Trophoblast cell (in vitro differentiated cells and primary cell): ENCODE measurements around the gene CSH1.

Experiments
- DNase-seq, 2 donors: peaks; one replicate each; pipeline ENCODE4 v3.0.0-alpha.2; 2016
- H2AFZ ChIP-seq: 2 replicates; pipeline ENCODE4 v1.6.1; 2013; ENCODE audit warnings: low read length, moderate library complexity, mild to moderate bottlenecking; ENCODE audit not compliant: insufficient read depth, poor library complexity
- H2AK5ac ChIP-seq: 2 replicates; pipeline ENCODE4 v1.6.1; 2013; ENCODE audit warnings: mild to moderate bottlenecking, low read length
- H2BK120ac ChIP-seq: 2 replicates; pipeline ENCODE4 v1.6.1; 2013; ENCODE audit warnings: low read length, mild to moderate bottlenecking, moderate library complexity; ENCODE audit not compliant: insufficient read depth, poor library complexity
- H2BK12ac ChIP-seq: 2 replicates; pipeline ENCODE4 v1.6.1; 2013; ENCODE audit warnings: mild to moderate bottlenecking, low read length, moderate library complexity
- H2BK5ac ChIP-seq: 2 replicates; pipeline ENCODE4 v1.6.1; 2013; ENCODE audit warnings: low read length, low read depth, moderate library complexity, mild to moderate bottlenecking; ENCODE audit not compliant: poor library complexity
- H3K14ac ChIP-seq: 2 replicates; pipeline ENCODE4 v1.6.1; 2013; ENCODE audit warnings: mild to moderate bottlenecking, low read length
- H3K18ac ChIP-seq: 2 replicates; pipeline ENCODE4 v1.6.1; 2013; ENCODE audit warnings: mild to moderate bottlenecking, low read length
- H3K23ac ChIP-seq: 2 replicates; pipeline ENCODE4 v1.6.1; 2013; ENCODE audit warnings: low read length
- H3K27ac ChIP-seq: 2 replicates; pipeline ENCODE4 v1.5.1; 2013; ENCODE audit warnings: low read depth, mild to moderate bottlenecking, inconsistent platforms, low read length, moderate library complexity
- H3K27me3 ChIP-seq: 2 replicates; pipeline ENCODE4 v1.6.1; 2013; ENCODE audit warnings: inconsistent platforms, mild to moderate bottlenecking, low read length, moderate library complexity; ENCODE audit not compliant: insufficient read depth
- H3K36me3 ChIP-seq, 2 experiments: 1 replicate in 1 of 2; 2 replicates in 1 of 2; pipeline ENCODE4 v1.6.1; 2013; ENCODE audit warnings: low read length in 2 of 2, mild to moderate bottlenecking in 2 of 2, moderate library complexity in 1 of 2; ENCODE audit not compliant: insufficient read depth in 2 of 2, control insufficient read depth in 1 of 2
- H3K4ac ChIP-seq: 2 replicates; pipeline ENCODE4 v1.6.1; 2013; ENCODE audit warnings: low read depth, mild to moderate bottlenecking, low read length, moderate library complexity
- H3K4me1 ChIP-seq, 2 experiments: 1 replicate in 1 of 2; 2 replicates in 1 of 2; pipeline ENCODE4 v1.6.1; 2013; ENCODE audit warnings: low read length in 2 of 2, mild to moderate bottlenecking in 2 of 2, moderate library complexity in 1 of 2; ENCODE audit not compliant: insufficient read depth in 2 of 2, control insufficient read depth in 1 of 2
- H3K4me2 ChIP-seq: 2 replicates; pipeline ENCODE4 v1.6.1; 2013; ENCODE audit warnings: inconsistent platforms, mild to moderate bottlenecking, low read length, moderate library complexity
- H3K4me3 ChIP-seq: 2 replicates; pipeline ENCODE4 v1.5.1; 2013; ENCODE audit warnings: mild to moderate bottlenecking, low read depth, low read length, inconsistent platforms
- H3K79me1 ChIP-seq: one replicate; pipeline ENCODE4 v1.6.1; 2013; ENCODE audit warnings: low read length
- H3K79me2 ChIP-seq: 2 replicates; pipeline ENCODE4 v1.6.1; 2013; ENCODE audit warnings: low read length, mild to moderate bottlenecking; ENCODE audit not compliant: control insufficient read depth, insufficient read depth, poor library complexity
- H3K9ac ChIP-seq: 2 replicates; pipeline ENCODE4 v1.6.1; 2013; ENCODE audit warnings: mild to moderate bottlenecking, low read length
- H3K9me3 ChIP-seq: 2 replicates; pipeline ENCODE4 v1.6.1; 2013; ENCODE audit warnings: low read depth, mild to moderate bottlenecking, control low read depth, inconsistent platforms, low read length; ENCODE audit not compliant: insufficient read depth
- H4K12ac ChIP-seq: 2 replicates; pipeline ENCODE4 v1.6.1; 2013; ENCODE audit warnings: low read depth, mild to moderate bottlenecking, low read length, moderate library complexity
- H4K8ac ChIP-seq: 2 replicates; pipeline ENCODE4 v1.6.1; 2013; ENCODE audit warnings: low read depth, mild to moderate bottlenecking, low read length, moderate library complexity
- H4K91ac ChIP-seq: one replicate; pipeline ENCODE4 v1.6.1; 2013; ENCODE audit warnings: low read depth, mild to moderate bottlenecking, low read length, moderate library complexity
- WGBS: extraction: QIAGEN DNeasy Blood & Tissue Kit; methylation state at CpG from one replicate; pipeline ENCODE4 v1.1.7; 2013; ENCODE audit warnings: missing lambda C conversion rate; ENCODE audit not compliant: insufficient read length, insufficient coverage; ENCODE audit errors: extremely low coverage; 5-methylcytosine and 5-hydroxymethylcytosine counted together

The CSH1 gene

GRCh38 chr17:63930951-63931575 lies 34.7 kb upstream of the CSH1 start:
- H4K8ac ChIP-seq: no peak overlapping the region
- no peak overlapping the region for H3K4me2 ChIP-seq
- DNase-seq: no peak
- no peak overlapping the region for H4K12ac ChIP-seq
- no peaks in the 10 kb centered on the region for H3K79me2 ChIP-seq
- H3K9me3 ChIP-seq: peaks cover 2% of the 10 kb centered on the region
- H3K9ac ChIP-seq: no peak overlapping the region
- no peak overlapping the region for H2BK5ac ChIP-seq
- H2AFZ ChIP-seq: peak overlapping the region; percentile 52
- H3K4me1 ChIP-seq: no peaks in the 10 kb centered on the region
- H2BK120ac ChIP-seq: no peak overlapping the region
- no peak overlapping the region for H2AK5ac ChIP-seq
- no peaks in the 10 kb centered on the region for H3K36me3 ChIP-seq
- no peak overlapping the region for H3K4me3 ChIP-seq
- H3K27ac ChIP-seq: no peak overlapping the region
- no peak overlapping the region for H3K14ac ChIP-seq
- H3K4ac ChIP-seq: no peak overlapping the region
- no CpG with 5 or more reads among the region's 16 CpGs for WGBS
- H3K27me3 ChIP-seq: no peaks in the 10 kb centered on the region
- H2BK12ac ChIP-seq: no peak overlapping the region
- no peak overlapping the region for H4K91ac ChIP-seq
- H3K79me1 ChIP-seq: no peaks in the 10 kb centered on the region
- H3K23ac ChIP-seq: no peak overlapping the region
- H3K18ac ChIP-seq: no peak overlapping the region

DNA sequence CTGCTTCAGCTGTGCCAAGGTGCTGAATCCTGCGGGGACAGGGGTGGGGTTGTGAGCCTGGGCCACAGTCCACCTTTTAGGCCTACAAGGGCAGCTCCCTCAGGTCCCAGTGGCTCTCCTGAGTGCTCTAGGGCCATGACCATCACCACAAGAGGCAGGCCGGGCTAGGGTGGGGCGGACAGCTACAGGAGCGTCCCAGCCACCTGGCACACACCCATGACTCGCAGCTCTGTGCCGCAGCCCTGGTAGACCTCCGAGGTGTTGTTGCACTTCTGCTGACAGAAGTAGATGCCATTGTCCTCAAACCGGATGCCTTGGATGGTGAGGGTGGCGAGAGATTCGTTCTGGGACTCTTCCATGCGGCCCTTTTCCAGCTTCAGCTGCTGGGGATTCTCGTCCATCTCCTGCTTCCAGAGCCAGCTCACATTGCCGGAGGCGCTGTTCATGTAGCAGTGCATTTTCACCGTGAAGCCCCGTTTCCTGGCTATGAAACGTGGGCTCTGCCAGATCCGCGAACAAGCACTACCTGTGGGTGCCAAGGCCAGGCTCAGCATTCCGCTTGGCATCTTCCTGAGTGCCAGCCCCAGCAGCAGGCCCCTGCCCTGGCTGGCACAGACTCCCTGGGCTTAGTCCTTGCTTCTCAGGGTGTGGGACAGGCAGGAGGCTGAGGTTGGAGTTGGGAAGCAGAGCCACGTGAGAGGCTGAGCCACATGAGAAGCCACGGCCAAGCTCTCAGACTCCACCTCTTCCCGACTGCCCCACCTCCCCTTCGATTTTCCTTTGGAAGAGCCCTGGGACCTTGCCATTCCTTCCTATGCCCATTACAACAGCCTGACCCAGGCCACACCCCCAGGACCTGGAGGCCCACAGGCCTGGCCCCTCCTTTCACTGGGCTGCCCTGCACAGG lies 33.7 kb upstream of the CSH1 start:
- no peak overlapping the region for H3K27ac ChIP-seq
- H2AK5ac ChIP-seq: no peak overlapping the region
- H3K4me2 ChIP-seq: no peak overlapping the region
- WGBS: no CpG with 5 or more reads among the region's 24 CpGs
- H3K18ac ChIP-seq: no peak overlapping the region
- H2BK5ac ChIP-seq: no peak overlapping the region
- no peak overlapping the region for H3K14ac ChIP-seq
- H4K8ac ChIP-seq: no peak overlapping the region
- H2AFZ ChIP-seq: no peak overlapping the region
- no peaks in the 10 kb centered on the region for H3K79me1 ChIP-seq
- no peak overlapping the region for H3K4ac ChIP-seq
- H3K4me3 ChIP-seq: no peak overlapping the region
- H3K9ac ChIP-seq: no peak overlapping the region
- no peak overlapping the region for H4K91ac ChIP-seq
- H3K23ac ChIP-seq: no peak overlapping the region
- H2BK12ac ChIP-seq: no peak overlapping the region
- no peaks in the 10 kb centered on the region for H3K27me3 ChIP-seq
- DNase-seq: no peak
- H3K36me3 ChIP-seq: no peaks in the 10 kb centered on the region
- H3K9me3 ChIP-seq: peaks cover 2% of the 10 kb centered on the region
- H2BK120ac ChIP-seq: no peak overlapping the region
- no peaks in the 10 kb centered on the region for H3K4me1 ChIP-seq
- no peak overlapping the region for H4K12ac ChIP-seq
- no peaks in the 10 kb centered on the region for H3K79me2 ChIP-seq

DNA sequence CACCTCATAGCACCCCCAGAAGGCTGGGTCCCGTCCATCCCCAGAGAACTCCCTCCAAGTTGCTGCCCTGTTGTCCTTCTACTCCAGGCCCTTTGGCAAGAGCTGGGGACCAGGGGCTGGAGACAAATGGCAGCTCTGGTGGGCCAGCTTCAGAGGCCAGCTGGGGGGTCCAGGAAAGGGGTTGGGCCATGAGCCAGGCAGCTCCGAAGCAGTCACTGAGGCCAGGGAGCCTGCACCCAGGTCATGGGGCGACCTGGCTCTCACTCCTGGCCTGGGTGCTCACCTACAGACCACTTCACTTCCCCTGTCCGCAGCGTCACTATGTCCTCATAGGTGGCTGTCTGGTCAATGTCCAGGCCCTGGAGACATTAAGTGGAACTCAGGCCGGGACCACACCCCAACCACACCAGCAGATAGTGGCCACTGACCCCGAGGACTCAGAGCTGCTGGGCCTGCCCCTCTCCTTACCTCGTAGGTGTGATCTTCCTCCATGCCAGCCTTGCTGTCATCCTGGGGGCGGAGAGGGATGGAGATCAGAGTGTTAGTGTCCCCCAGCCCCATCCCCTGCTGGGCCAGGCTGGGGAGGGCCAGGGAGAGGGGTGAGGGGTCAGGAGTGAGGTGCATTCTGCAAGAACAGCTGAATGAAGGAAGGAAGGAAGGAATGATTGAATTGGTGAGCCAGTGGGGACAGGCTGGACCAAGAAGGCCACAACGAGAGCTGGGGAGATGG lies 32.8 kb upstream of the CSH1 start:
- Histone ChIP-seq H4K91ac (no peak overlapping the region), H4K12ac (no peak overlapping the region), H3K4ac (no peak overlapping the region), H3K79me1 (no peaks in the 10 kb centered on the region), H3K18ac (no peak overlapping the region), H2BK12ac (no peak overlapping the region), H3K14ac (no peak overlapping the region), H2AK5ac (no peak overlapping the region), H3K4me2 (no peak overlapping the region), H2BK5ac (no peak overlapping the region), H4K8ac (no peak overlapping the region), H3K23ac (no peak overlapping the region), H3K27ac (no peak overlapping the region), H3K79me2 (no peaks in the 10 kb centered on the region), H3K4me1 (no peaks in the 10 kb centered on the region), H3K4me3 (no peak overlapping the region), H3K9ac (no peak overlapping the region), H2AFZ (no peak overlapping the region), H3K27me3 (no peaks in the 10 kb centered on the region), H2BK120ac (no peak overlapping the region), H3K36me3 (no peaks in the 10 kb centered on the region), H3K9me3 (peaks cover 2% of the 10 kb centered on the region)
- DNase-seq: no peak
- no CpG with 5 or more reads among the region's 10 CpGs for WGBS

- WGBS: no CpG with 5 or more reads among the region's 10 CpGs
- Histone ChIP-seq H2AK5ac (no peak overlapping the region), H3K9ac (no peak overlapping the region), H3K27ac (no peak overlapping the region), H4K8ac (no peak overlapping the region), H2BK5ac (no peak overlapping the region), H3K4ac (no peak overlapping the region), H4K91ac (no peak overlapping the region), H3K9me3 (peaks cover 2% of the 10 kb centered on the region), H3K79me1 (no peaks in the 10 kb centered on the region), H2AFZ (no peak overlapping the region), H3K18ac (no peak overlapping the region), H3K23ac (no peak overlapping the region), H2BK12ac (no peak overlapping the region), H3K36me3 (no peaks in the 10 kb centered on the region), H3K79me2 (no peaks in the 10 kb centered on the region), H3K14ac (no peak overlapping the region), H3K4me2 (no peak overlapping the region), H3K27me3 (no peaks in the 10 kb centered on the region), H2BK120ac (no peak overlapping the region), H3K4me3 (no peak overlapping the region), H4K12ac (no peak overlapping the region), H3K4me1 (no peaks in the 10 kb centered on the region)
- no peak for DNase-seq
Measured at GRCh38 chr17:63928172-63928666, 31.8 kb upstream of the CSH1 start.
